ENCODE results near the gene KRTAP4-7.
"Not testable (repeated sequence)": the region's sequence is repeated elsewhere in the genome, so short reads cannot be mapped to it uniquely, and the experiment has no call there.

- not testable (repeated sequence) for TF ChIP-seq CTCF (conservative IDR thresholded peaks at IDR 0.05; ENCODE audit: low read depth in 2 of 2); POLR2AphosphoS5 (IDR thresholded peaks at IDR 0.05; ENCODE audit: low read depth); EZH2 (IDR thresholded peaks at IDR 0.05; ENCODE audit: low read depth, unreplicated experiment); NANOG (IDR thresholded peaks at IDR 0.05; ENCODE audit: borderline replicate concordance); CREB1 (CRISPR knock-in tag; IDR thresholded peaks at IDR 0.05; ENCODE audit: low read depth); EZH2phosphoT487 (IDR thresholded peaks at IDR 0.05; ENCODE audit: unreplicated experiment)
Measured at GRCh38 chr17:41123292-41123990, 39.5 kb downstream of the KRTAP4-7 start.

Data from GM23338 (cell line).